Ectodermal cell (in vitro differentiated cells): ENCODE data around the gene GAB4.

Experiments used
- H3K27ac ChIP-seq: 2 replicates; pipeline ENCODE4 v1.7.0; 2013; ENCODE audit warnings: mild to moderate bottlenecking, low read depth, low read length; ENCODE audit not compliant: insufficient read depth, poor library complexity, severe bottlenecking
- H3K27me3 ChIP-seq: 2 replicates; pipeline ENCODE4 v1.7.0; 2013; ENCODE audit warnings: mild to moderate bottlenecking, low read length; ENCODE audit not compliant: insufficient read depth, control insufficient read depth, poor library complexity, severe bottlenecking
- H3K36me3 ChIP-seq: one replicate; pipeline ENCODE4 v1.7.0; 2013; ENCODE audit warnings: low read length; ENCODE audit not compliant: control insufficient read depth, insufficient read depth
- H3K4me1 ChIP-seq: one replicate; pipeline ENCODE4 v1.7.0; 2013; ENCODE audit warnings: low read length; ENCODE audit not compliant: control insufficient read depth, insufficient read depth
- H3K4me3 ChIP-seq: 2 replicates; pipeline ENCODE4 v1.7.0; 2013; ENCODE audit warnings: low read depth, low read length, control low read depth; ENCODE audit not compliant: insufficient read depth
- H3K9me3 ChIP-seq: 2 replicates; pipeline ENCODE4 v1.7.0; 2013; ENCODE audit warnings: mild to moderate bottlenecking, low read length, moderate library complexity; ENCODE audit not compliant: control insufficient read depth
- WGBS, 2 experiments: methylation state at CpG; one replicate each; pipeline ENCODE4 v1.1.7; 2013; ENCODE audit warnings: missing lambda C conversion rate in 2 of 2; 5-methylcytosine and 5-hydroxymethylcytosine counted together

Gene GAB4

GRCh38 chr22:16966251-16966650 is 41.8 kb downstream of the GAB4 start:
- no peaks in the 10 kb centered on the region for H3K9me3 ChIP-seq
- no peaks in the 10 kb centered on the region for H3K27me3 ChIP-seq
- no peak overlapping the region for H3K4me3 ChIP-seq
- no peak overlapping the region for H3K27ac ChIP-seq
- H3K36me3 ChIP-seq, result no peaks in the 10 kb centered on the region
- WGBS, 2 experiments, result 85 to 86% methylated on average over 6 of the region's 6 CpGs
- H3K4me1 ChIP-seq, result no peaks in the 10 kb centered on the region

GRCh38 chr22:16965560-16965959 is 42.5 kb downstream of the GAB4 start:
- 71 to 75% methylated on average over 5 of the region's 5 CpGs for WGBS, 2 experiments

GRCh38 chr22:16965083-16965482 is 42.9 kb downstream of the GAB4 start:
- Histone ChIP-seq H3K9me3 (no peaks in the 10 kb centered on the region), H3K36me3 (no peaks in the 10 kb centered on the region), H3K27me3 (no peaks in the 10 kb centered on the region)

More at GRCh38 chr22:16965560-16965959, 42.5 kb downstream of the GAB4 start:
- Histone ChIP-seq H3K36me3 (no peaks in the 10 kb centered on the region), H3K27me3 (no peaks in the 10 kb centered on the region), H3K4me1 (no peaks in the 10 kb centered on the region), H3K4me3 (no peak overlapping the region), H3K9me3 (no peaks in the 10 kb centered on the region), H3K27ac (no peak overlapping the region)

GRCh38 chr22:16964366-16964765 is 43.7 kb downstream of the GAB4 start:
- 78 to 79% methylated on average over 5 of the region's 5 CpGs for WGBS, 2 experiments
- no peaks in the 10 kb centered on the region for H3K9me3 ChIP-seq

More at GRCh38 chr22:16965083-16965482, 42.9 kb downstream of the GAB4 start:
- WGBS, 2 experiments, result 80 to 87% methylated on average over 7 of the region's 7 CpGs
- no peaks in the 10 kb centered on the region for H3K4me1 ChIP-seq
- H3K27ac ChIP-seq, result no peak overlapping the region
- H3K4me3 ChIP-seq, result no peak overlapping the region

GRCh38 chr22:16963189-16963945 is 44.7 kb downstream of the GAB4 start:
- H3K27me3 ChIP-seq, result no peaks in the 10 kb centered on the region
- WGBS, 2 experiments, result 90 to 92% methylated on average over 18 of the region's 18 CpGs
- no peak overlapping the region for H3K27ac ChIP-seq
- no peaks in the 10 kb centered on the region for H3K9me3 ChIP-seq
- no peak overlapping the region for H3K4me3 ChIP-seq
- no peaks in the 10 kb centered on the region for H3K36me3 ChIP-seq
- no peaks in the 10 kb centered on the region for H3K4me1 ChIP-seq

More at GRCh38 chr22:16964366-16964765, 43.7 kb downstream of the GAB4 start:
- H3K27me3 ChIP-seq, result no peaks in the 10 kb centered on the region
- H3K4me3 ChIP-seq, result no peak overlapping the region
- H3K4me1 ChIP-seq, result no peaks in the 10 kb centered on the region
- H3K27ac ChIP-seq, result no peak overlapping the region
- no peaks in the 10 kb centered on the region for H3K36me3 ChIP-seq

- WGBS, 2 experiments, result 91 to 92% methylated on average over 7 of the region's 7 CpGs
- Histone ChIP-seq H3K4me3 (no peak overlapping the region), H3K9me3 (no peaks in the 10 kb centered on the region), H3K27ac (no peak overlapping the region), H3K27me3 (no peaks in the 10 kb centered on the region), H3K36me3 (no peaks in the 10 kb centered on the region), H3K4me1 (no peaks in the 10 kb centered on the region)
Observed at GRCh38 chr22:16962501-16962900, 45.5 kb downstream of the GAB4 start.

- no peaks in the 10 kb centered on the region for H3K9me3 ChIP-seq
- no peaks in the 10 kb centered on the region for H3K36me3 ChIP-seq
- H3K27me3 ChIP-seq, result no peaks in the 10 kb centered on the region
- H3K27ac ChIP-seq, result no peak overlapping the region
- H3K4me1 ChIP-seq, result no peaks in the 10 kb centered on the region
- H3K4me3 ChIP-seq, result no peak overlapping the region
- 83 to 88% methylated on average over 14 of the region's 14 CpGs for WGBS, 2 experiments
Observed at GRCh38 chr22:16961477-16962186, 46.4 kb downstream of the GAB4 start.

- Histone ChIP-seq H3K27ac (no peak overlapping the region), H3K4me3 (no peak overlapping the region), H3K9me3 (no peaks in the 10 kb centered on the region), H3K36me3 (no peaks in the 10 kb centered on the region), H3K4me1 (no peaks in the 10 kb centered on the region), H3K27me3 (no peaks in the 10 kb centered on the region)
- 75 to 77% methylated on average over 4 of the region's 4 CpGs for WGBS, 2 experiments
Observed at GRCh38 chr22:16960884-16961249, 47.2 kb downstream of the GAB4 start.

GRCh38 chr22:16960220-16960883 is 47.7 kb downstream of the GAB4 start:
- Histone ChIP-seq H3K4me1 (no peaks in the 10 kb centered on the region), H3K36me3 (no peaks in the 10 kb centered on the region), H3K27ac (no peak overlapping the region), H3K9me3 (no peaks in the 10 kb centered on the region), H3K4me3 (no peak overlapping the region), H3K27me3 (no peaks in the 10 kb centered on the region)
- 78 to 84% methylated on average over 3 of the region's 3 CpGs for WGBS, 2 experiments

GRCh38 chr22:16959345-16959930 is 48.6 kb downstream of the GAB4 start:
- whole genome bisulfite sequencing, 2 experiments, result 83 to 87% methylated on average over 10 of the region's 10 CpGs
- Histone ChIP-seq H3K27me3 (no peaks in the 10 kb centered on the region), H3K27ac (no peak overlapping the region), H3K4me1 (no peaks in the 10 kb centered on the region), H3K9me3 (no peaks in the 10 kb centered on the region), H3K36me3 (no peaks in the 10 kb centered on the region), H3K4me3 (no peak overlapping the region)
